ENCODE results near the gene LUC7L.
A peak's percentile ranks its signal among the peaks of the same experiment; 100 is the strongest.
"Not testable (repeated sequence)": the region's sequence is repeated elsewhere in the genome, so short reads cannot be mapped to it uniquely, and the experiment has no call there.

LUC7L gene

GRCh38 chr16:170088-170507, 59.2 kb downstream of the LUC7L start:
- H3K4me1 ChIP-seq (ENCODE audit: control insufficient read depth in 2 of 2, insufficient read depth in 1 of 2, low read depth in 1 of 2, low read length in 2 of 2): peaks cover 0 to 11% of the 10 kb centered on the region in 2 donors

GRCh38 chr16:169014-169413, 60.2 kb downstream of the LUC7L start:
- Histone ChIP-seq H3K14ac (ENCODE audit: low read length) (peak overlapping the region; percentile 71), H3K4me1 (ENCODE audit: control insufficient read depth in 2 of 2, insufficient read depth in 1 of 2, low read depth in 1 of 2, low read length in 2 of 2) (peaks cover 0 to 13% of the 10 kb centered on the region in 2 donors), H2BK15ac (ENCODE audit: low read length) (no peak overlapping the region), H3K9me3 (replicated peaks in 1 of 2; ENCODE audit: control insufficient read depth in 2 of 2, insufficient read depth in 1 of 2, low read depth in 1 of 2, low read length in 2 of 2) (no peaks in the 10 kb centered on the region), H3K4me3 (ENCODE audit: low read length in 2 of 2) (no peak overlapping the region), H3K27ac (replicated peaks; ENCODE audit: low read length) (no peak overlapping the region), H4K8ac (ENCODE audit: low read depth, low read length) (no peak overlapping the region), H4K91ac (ENCODE audit: low read depth, low read length, poor library complexity) (no peak overlapping the region), H3K9ac (ENCODE audit: low read depth, low read length, poor library complexity) (no peak overlapping the region), H2BK12ac (ENCODE audit: low read length) (no peak overlapping the region), H2BK120ac (ENCODE audit: low read depth, low read length) (no peak overlapping the region), H3K18ac (ENCODE audit: low read length) (no peak overlapping the region), H3K4me2 (ENCODE audit: insufficient read depth, low read length, poor library complexity, severe bottlenecking) (no peak overlapping the region), H3K23ac (ENCODE audit: low read depth, low read length, poor library complexity) (peak overlapping the region; percentile 43), H2AK5ac (ENCODE audit: low read depth, low read length) (no peak overlapping the region), H2BK5ac (ENCODE audit: low read length) (no peak overlapping the region), H3K27me3 (ENCODE audit: control insufficient read depth in 3 of 3, insufficient read depth in 3 of 3, low read depth in 1 of 3, low read length in 3 of 3) (peaks cover 32 to 74% (median 68%) of the 10 kb centered on the region in 3 experiments), H3K79me1 (ENCODE audit: low read depth, low read length) (no peaks in the 10 kb centered on the region), H2AFZ (ENCODE audit: low read length) (no peak overlapping the region), H3K4ac (ENCODE audit: low read length) (peak overlapping the region; percentile 53), H3K36me3 (replicated peaks in 1 of 2; ENCODE audit: control insufficient read depth in 2 of 2, insufficient read depth in 2 of 2, low read length in 2 of 2) (no peaks in the 10 kb centered on the region)
- WGBS, 2 donors (ENCODE audit: extremely low coverage in 2 of 2, insufficient read length in 2 of 2, insufficient replicate concordance in 1 of 2): no CpG with 5 or more reads among the region's 3 CpGs
- no peak for DNase-seq (ENCODE audit: low spot score)

More at GRCh38 chr16:170088-170507, 59.2 kb downstream of the LUC7L start:
- no CpG with 5 or more reads among the region's 5 CpGs for WGBS, 2 donors (ENCODE audit: extremely low coverage in 2 of 2, insufficient read length in 2 of 2, insufficient replicate concordance in 1 of 2)
- H3K4ac ChIP-seq (ENCODE audit: low read length); H3K27ac ChIP-seq (replicated peaks; ENCODE audit: low read length); DNase-seq (ENCODE audit: low spot score); H3K4me2 ChIP-seq (ENCODE audit: insufficient read depth, low read length, poor library complexity, severe bottlenecking); H3K9ac ChIP-seq (ENCODE audit: low read depth, low read length, poor library complexity); H2AFZ ChIP-seq (ENCODE audit: low read length); H3K36me3 ChIP-seq (replicated peaks in 1 of 2; ENCODE audit: control insufficient read depth in 2 of 2, insufficient read depth in 2 of 2, low read length in 2 of 2); H2BK5ac ChIP-seq (ENCODE audit: low read length); H2BK120ac ChIP-seq (ENCODE audit: low read depth, low read length); H4K91ac ChIP-seq (ENCODE audit: low read depth, low read length, poor library complexity); H2AK5ac ChIP-seq (ENCODE audit: low read depth, low read length); H3K14ac ChIP-seq (ENCODE audit: low read length); H3K23ac ChIP-seq (ENCODE audit: low read depth, low read length, poor library complexity); H2BK15ac ChIP-seq (ENCODE audit: low read length); H3K79me1 ChIP-seq (ENCODE audit: low read depth, low read length); H2BK12ac ChIP-seq (ENCODE audit: low read length); H3K9me3 ChIP-seq (replicated peaks in 1 of 2; ENCODE audit: control insufficient read depth in 2 of 2, insufficient read depth in 1 of 2, low read depth in 1 of 2, low read length in 2 of 2); H3K4me3 ChIP-seq (ENCODE audit: low read length in 2 of 2); H4K8ac ChIP-seq (ENCODE audit: low read depth, low read length); H3K18ac ChIP-seq (ENCODE audit: low read length): not testable (repeated sequence)
- H3K27me3 ChIP-seq (ENCODE audit: control insufficient read depth in 3 of 3, insufficient read depth in 3 of 3, low read depth in 1 of 3, low read length in 3 of 3): peaks cover 37 to 81% (median 74%) of the 10 kb centered on the region in 3 experiments

GRCh38 chr16:168424-168823, 60.8 kb downstream of the LUC7L start:
- Histone ChIP-seq H4K8ac (ENCODE audit: low read depth, low read length) (no peak overlapping the region), H3K79me1 (ENCODE audit: low read depth, low read length) (no peaks in the 10 kb centered on the region), H2AK5ac (ENCODE audit: low read depth, low read length) (no peak overlapping the region), H3K4me2 (ENCODE audit: insufficient read depth, low read length, poor library complexity, severe bottlenecking) (no peak overlapping the region), H3K9me3 (replicated peaks in 1 of 2; ENCODE audit: control insufficient read depth in 2 of 2, insufficient read depth in 1 of 2, low read depth in 1 of 2, low read length in 2 of 2) (no peaks in the 10 kb centered on the region), H3K27ac (replicated peaks; ENCODE audit: low read length) (no peak overlapping the region), H2AFZ (ENCODE audit: low read length) (no peak overlapping the region), H2BK12ac (ENCODE audit: low read length) (no peak overlapping the region), H3K18ac (ENCODE audit: low read length) (no peak overlapping the region), H3K4me3 (ENCODE audit: low read length in 2 of 2) (no peak overlapping the region), H3K27me3 (ENCODE audit: control insufficient read depth in 3 of 3, insufficient read depth in 3 of 3, low read depth in 1 of 3, low read length in 3 of 3) (peaks cover 32 to 71% (median 68%) of the 10 kb centered on the region in 3 experiments), H3K4me1 (ENCODE audit: control insufficient read depth in 2 of 2, insufficient read depth in 1 of 2, low read depth in 1 of 2, low read length in 2 of 2) (peaks cover 0 to 13% of the 10 kb centered on the region in 2 donors), H2BK120ac (ENCODE audit: low read depth, low read length) (no peak overlapping the region), H3K4ac (ENCODE audit: low read length) (no peak overlapping the region), H2BK5ac (ENCODE audit: low read length) (peak overlapping the region; percentile 24), H4K91ac (ENCODE audit: low read depth, low read length, poor library complexity) (no peak overlapping the region), H3K23ac (ENCODE audit: low read depth, low read length, poor library complexity) (peak overlapping the region; percentile 43), H3K9ac (ENCODE audit: low read depth, low read length, poor library complexity) (no peak overlapping the region), H2BK15ac (ENCODE audit: low read length) (no peak overlapping the region), H3K36me3 (replicated peaks in 1 of 2; ENCODE audit: control insufficient read depth in 2 of 2, insufficient read depth in 2 of 2, low read length in 2 of 2) (no peaks in the 10 kb centered on the region), H3K14ac (ENCODE audit: low read length) (no peak overlapping the region)
- WGBS, 2 donors (ENCODE audit: extremely low coverage in 2 of 2, insufficient read length in 2 of 2, insufficient replicate concordance in 1 of 2): no CpG with 5 or more reads among the region's 6 CpGs
- DNase-seq (ENCODE audit: low spot score): no peak

GRCh38 chr16:167122-167690, 62.0 kb downstream of the LUC7L start:
- H3K9me3 ChIP-seq (replicated peaks in 1 of 2; ENCODE audit: control insufficient read depth in 2 of 2, insufficient read depth in 1 of 2, low read depth in 1 of 2, low read length in 2 of 2): no peaks in the 10 kb centered on the region
- no peak overlapping the region for H3K9ac ChIP-seq (ENCODE audit: low read depth, low read length, poor library complexity)
- no peak overlapping the region for H4K8ac ChIP-seq (ENCODE audit: low read depth, low read length)
- H3K27ac ChIP-seq (replicated peaks; ENCODE audit: low read length): no peak overlapping the region
- no peak overlapping the region for H2BK5ac ChIP-seq (ENCODE audit: low read length)
- no peak overlapping the region for H4K91ac ChIP-seq (ENCODE audit: low read depth, low read length, poor library complexity)
- no peak overlapping the region for H3K14ac ChIP-seq (ENCODE audit: low read length)
- WGBS, 2 donors (ENCODE audit: extremely low coverage in 2 of 2, insufficient read length in 2 of 2, insufficient replicate concordance in 1 of 2): no CpG with 5 or more reads among the region's 11 CpGs
- H2BK120ac ChIP-seq (ENCODE audit: low read depth, low read length): no peak overlapping the region
- H3K36me3 ChIP-seq (replicated peaks in 1 of 2; ENCODE audit: control insufficient read depth in 2 of 2, insufficient read depth in 2 of 2, low read length in 2 of 2): no peaks in the 10 kb centered on the region
- no peak overlapping the region for H2BK15ac ChIP-seq (ENCODE audit: low read length)
- H2BK12ac ChIP-seq (ENCODE audit: low read length): no peak overlapping the region
- H3K18ac ChIP-seq (ENCODE audit: low read length): no peak overlapping the region
- H3K4me2 ChIP-seq (ENCODE audit: insufficient read depth, low read length, poor library complexity, severe bottlenecking): no peak overlapping the region
- no peaks in the 10 kb centered on the region for H3K79me1 ChIP-seq (ENCODE audit: low read depth, low read length)
- no peak for DNase-seq (ENCODE audit: low spot score)
- peak overlapping the region; percentile 65 for H3K23ac ChIP-seq (ENCODE audit: low read depth, low read length, poor library complexity)
- H3K4me1 ChIP-seq (ENCODE audit: control insufficient read depth in 2 of 2, insufficient read depth in 1 of 2, low read depth in 1 of 2, low read length in 2 of 2): peaks cover 0 to 13% of the 10 kb centered on the region in 2 donors
- H2AK5ac ChIP-seq (ENCODE audit: low read depth, low read length): no peak overlapping the region
- H3K27me3 ChIP-seq (ENCODE audit: control insufficient read depth in 3 of 3, insufficient read depth in 3 of 3, low read depth in 1 of 3, low read length in 3 of 3): peaks cover 32 to 74% (median 70%) of the 10 kb centered on the region in 3 experiments
- H2AFZ ChIP-seq (ENCODE audit: low read length): no peak overlapping the region
- H3K4me3 ChIP-seq (ENCODE audit: low read length in 2 of 2): no peak overlapping the region
- no peak overlapping the region for H3K4ac ChIP-seq (ENCODE audit: low read length)

Measured in neuronal stem cell (in vitro differentiated cells).